ENCODE results near the gene GAPT.

DNA sequence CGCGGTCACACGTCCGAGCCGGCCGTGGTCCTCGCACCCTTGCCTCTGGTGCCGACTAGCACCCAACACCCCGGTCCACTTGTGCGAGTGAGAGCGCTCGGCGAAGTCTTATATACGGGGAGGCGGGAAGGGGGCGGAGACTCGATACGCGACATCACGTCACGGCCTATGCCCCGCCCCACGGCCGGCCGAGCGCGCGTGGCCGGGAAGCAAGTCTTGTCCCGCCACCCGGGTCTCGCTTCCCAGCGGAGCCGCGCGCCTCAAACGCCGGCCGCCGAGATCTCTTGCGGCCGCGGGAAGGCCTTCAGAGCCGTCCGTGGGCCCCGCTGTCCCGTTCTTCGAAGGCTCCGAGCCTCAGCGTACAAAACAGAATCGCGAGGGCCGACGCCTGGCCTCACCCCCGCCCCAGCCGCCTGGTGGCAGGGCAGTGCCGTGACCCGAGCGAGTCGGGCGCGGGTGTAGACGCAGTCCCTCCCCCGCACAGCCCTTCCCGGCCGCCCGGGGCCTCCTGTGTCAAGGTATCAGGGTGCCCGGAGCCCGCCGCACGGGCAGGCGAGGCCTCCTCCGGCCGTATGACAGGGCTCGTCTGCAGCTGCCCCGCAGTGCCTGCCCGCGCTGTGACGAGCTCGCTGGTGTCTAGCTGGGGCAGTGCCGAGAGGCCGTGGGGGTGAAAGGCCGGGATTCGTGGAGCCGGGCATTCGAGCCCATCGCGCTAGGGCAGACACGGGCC, 31.1 kb upstream of the GAPT start, which contains the start of gene PLK2:
- TF ChIP-seq EP300 (IDR thresholded peaks at IDR 0.05; ENCODE audit: borderline replicate concordance) (peak; percentile 45; the same call in 1 of the 2 replicates), YY1 (IDR thresholded peaks at IDR 0.05; ENCODE audit: low read depth) (peak; percentile 53; the same call in 1 of the 2 replicates), TAF1 (IDR thresholded peaks at IDR 0.05; ENCODE audit: low read depth) (peak; percentile 98), NFIC (IDR thresholded peaks at IDR 0.05) (0 out of 2 replicates have a peak, but pooled peaks have one; percentile 20), FOXM1 (IDR thresholded peaks at IDR 0.05; ENCODE audit: borderline replicate concordance, low read depth) (no peak), CREB1 (IDR thresholded peaks at IDR 0.05; ENCODE audit: low read depth) (peak; percentile 88), CEBPB (IDR thresholded peaks at IDR 0.05) (no peak), TEAD4 (IDR thresholded peaks at IDR 0.05) (peak; percentile 54; the same call in 1 of the 2 replicates), EGR1 (IDR thresholded peaks at IDR 0.05) (peak; percentile 50), RAD21 (IDR thresholded peaks at IDR 0.05; ENCODE audit: low read depth) (no peak), TCF12 (IDR thresholded peaks at IDR 0.05; ENCODE audit: low read depth) (peak; percentile 26; the same call in 1 of the 2 replicates)
- TF ChIP-seq, protein P1, sequence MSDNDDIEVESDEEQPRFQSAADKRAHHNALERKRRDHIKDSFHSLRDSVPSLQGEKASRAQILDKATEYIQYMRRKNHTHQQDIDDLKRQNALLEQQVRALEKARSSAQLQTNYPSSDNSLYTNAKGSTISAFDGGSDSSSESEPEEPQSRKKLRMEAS (IDR thresholded peaks at IDR 0.05) = peak; percentile 82
- TF ChIP-seq, protein P2, sequence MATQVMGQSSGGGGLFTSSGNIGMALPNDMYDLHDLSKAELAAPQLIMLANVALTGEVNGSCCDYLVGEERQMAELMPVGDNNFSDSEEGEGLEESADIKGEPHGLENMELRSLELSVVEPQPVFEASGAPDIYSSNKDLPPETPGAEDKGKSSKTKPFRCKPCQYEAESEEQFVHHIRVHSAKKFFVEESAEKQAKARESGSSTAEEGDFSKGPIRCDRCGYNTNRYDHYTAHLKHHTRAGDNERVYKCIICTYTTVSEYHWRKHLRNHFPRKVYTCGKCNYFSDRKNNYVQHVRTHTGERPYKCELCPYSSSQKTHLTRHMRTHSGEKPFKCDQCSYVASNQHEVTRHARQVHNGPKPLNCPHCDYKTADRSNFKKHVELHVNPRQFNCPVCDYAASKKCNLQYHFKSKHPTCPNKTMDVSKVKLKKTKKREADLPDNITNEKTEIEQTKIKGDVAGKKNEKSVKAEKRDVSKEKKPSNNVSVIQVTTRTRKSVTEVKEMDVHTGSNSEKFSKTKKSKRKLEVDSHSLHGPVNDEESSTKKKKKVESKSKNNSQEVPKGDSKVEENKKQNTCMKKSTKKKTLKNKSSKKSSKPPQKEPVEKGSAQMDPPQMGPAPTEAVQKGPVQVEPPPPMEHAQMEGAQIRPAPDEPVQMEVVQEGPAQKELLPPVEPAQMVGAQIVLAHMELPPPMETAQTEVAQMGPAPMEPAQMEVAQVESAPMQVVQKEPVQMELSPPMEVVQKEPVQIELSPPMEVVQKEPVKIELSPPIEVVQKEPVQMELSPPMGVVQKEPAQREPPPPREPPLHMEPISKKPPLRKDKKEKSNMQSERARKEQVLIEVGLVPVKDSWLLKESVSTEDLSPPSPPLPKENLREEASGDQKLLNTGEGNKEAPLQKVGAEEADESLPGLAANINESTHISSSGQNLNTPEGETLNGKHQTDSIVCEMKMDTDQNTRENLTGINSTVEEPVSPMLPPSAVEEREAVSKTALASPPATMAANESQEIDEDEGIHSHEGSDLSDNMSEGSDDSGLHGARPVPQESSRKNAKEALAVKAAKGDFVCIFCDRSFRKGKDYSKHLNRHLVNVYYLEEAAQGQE (IDR thresholded peaks at IDR 0.05; ENCODE audit: low read depth) = 0 out of 2 replicates have a peak, but pooled peaks have one; percentile 8
- TF ChIP-seq, protein P3, sequence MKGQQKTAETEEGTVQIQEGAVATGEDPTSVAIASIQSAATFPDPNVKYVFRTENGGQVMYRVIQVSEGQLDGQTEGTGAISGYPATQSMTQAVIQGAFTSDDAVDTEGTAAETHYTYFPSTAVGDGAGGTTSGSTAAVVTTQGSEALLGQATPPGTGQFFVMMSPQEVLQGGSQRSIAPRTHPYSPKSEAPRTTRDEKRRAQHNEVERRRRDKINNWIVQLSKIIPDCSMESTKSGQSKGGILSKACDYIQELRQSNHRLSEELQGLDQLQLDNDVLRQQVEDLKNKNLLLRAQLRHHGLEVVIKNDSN (IDR thresholded peaks at IDR 0.05) = no peak; the same call in 1 of the 2 replicates
